ENCODE measurements around the gene PDIA4.
A peak's percentile ranks its signal among the peaks of the same experiment; 100 is the strongest.
"Not testable (repeated sequence)": the region's sequence is repeated elsewhere in the genome, so short reads cannot be mapped to it uniquely, and the experiment has no call there.

The PDIA4 gene

GRCh38 chr7:149030439-149030838 lies 2.1 kb upstream of the PDIA4 start:
- not testable (repeated sequence) for DNase-seq

- DNase-seq: peak; percentile 23
Observed at GRCh38 chr7:149027611-149028345, 527 bp downstream of the PDIA4 start.

GRCh38 chr7:149027055-149027454 lies 1.2 kb downstream of the PDIA4 start:
- DNase-seq: peak; percentile 41

- DNase-seq: no peak
Observed at GRCh38 chr7:149023662-149024061, 4.6 kb downstream of the PDIA4 start.

GRCh38 chr7:149022756-149023360 lies 5.4 kb downstream of the PDIA4 start:
- DNase-seq: no peak

GRCh38 chr7:149021725-149022062 lies 6.6 kb downstream of the PDIA4 start:
- DNase-seq: no peak

- DNase-seq: no peak
Observed at GRCh38 chr7:149020483-149020882, 7.8 kb downstream of the PDIA4 start.

- no peak for DNase-seq
Observed at GRCh38 chr7:149016876-149017275, 11.4 kb downstream of the PDIA4 start.

GRCh38 chr7:149014309-149014708 lies 14.0 kb downstream of the PDIA4 start:
- DNase-seq: no peak

- DNase-seq: no peak
Observed at GRCh38 chr7:149013876-149014275, 14.4 kb downstream of the PDIA4 start.

- DNase-seq: not testable (repeated sequence)
Observed at GRCh38 chr7:149012730-149013129, 15.6 kb downstream of the PDIA4 start.

GRCh38 chr7:149011491-149011890 lies 16.8 kb downstream of the PDIA4 start:
- no peak for DNase-seq

- DNase-seq: no peak
Observed at GRCh38 chr7:149010451-149010850, 17.9 kb downstream of the PDIA4 start.

GRCh38 chr7:149009527-149009926 lies 18.8 kb downstream of the PDIA4 start:
- DNase-seq: no peak

GRCh38 chr7:149007611-149008010 lies 20.7 kb downstream of the PDIA4 start:
- no peak for DNase-seq

- no peak for DNase-seq
Observed at GRCh38 chr7:149007146-149007545, 21.2 kb downstream of the PDIA4 start.

GRCh38 chr7:149006345-149006725 lies 22.0 kb downstream of the PDIA4 start:
- no peak for DNase-seq

GRCh38 chr7:149005427-149006344 lies 22.6 kb downstream of the PDIA4 start:
- peak; percentile 74 for DNase-seq

GRCh38 chr7:149004405-149005370 lies 23.6 kb downstream of the PDIA4 start:
- DNase-seq: no peak

GRCh38 chr7:149003560-149004305 lies 24.6 kb downstream of the PDIA4 start:
- no peak for DNase-seq

- DNase-seq: no peak
Observed at GRCh38 chr7:149003018-149003417, 25.3 kb downstream of the PDIA4 start.

- DNase-seq: no peak
Observed at GRCh38 chr7:149002604-149003003, 25.7 kb downstream of the PDIA4 start.
